GM21515 (cell line): Measurements from ENCODE around the gene TEX10.
"Not testable (repeated sequence)": the region's sequence is repeated elsewhere in the genome, so short reads cannot be mapped to it uniquely, and the experiment has no call there.

Source experiments
- ATAC-seq: cut with Tn5 transposase; IDR thresholded peaks from one replicate; pipeline ENCODE4 v1.9.1; 2021; ENCODE audit not compliant: unreplicated experiment

The TEX10 gene

DNA sequence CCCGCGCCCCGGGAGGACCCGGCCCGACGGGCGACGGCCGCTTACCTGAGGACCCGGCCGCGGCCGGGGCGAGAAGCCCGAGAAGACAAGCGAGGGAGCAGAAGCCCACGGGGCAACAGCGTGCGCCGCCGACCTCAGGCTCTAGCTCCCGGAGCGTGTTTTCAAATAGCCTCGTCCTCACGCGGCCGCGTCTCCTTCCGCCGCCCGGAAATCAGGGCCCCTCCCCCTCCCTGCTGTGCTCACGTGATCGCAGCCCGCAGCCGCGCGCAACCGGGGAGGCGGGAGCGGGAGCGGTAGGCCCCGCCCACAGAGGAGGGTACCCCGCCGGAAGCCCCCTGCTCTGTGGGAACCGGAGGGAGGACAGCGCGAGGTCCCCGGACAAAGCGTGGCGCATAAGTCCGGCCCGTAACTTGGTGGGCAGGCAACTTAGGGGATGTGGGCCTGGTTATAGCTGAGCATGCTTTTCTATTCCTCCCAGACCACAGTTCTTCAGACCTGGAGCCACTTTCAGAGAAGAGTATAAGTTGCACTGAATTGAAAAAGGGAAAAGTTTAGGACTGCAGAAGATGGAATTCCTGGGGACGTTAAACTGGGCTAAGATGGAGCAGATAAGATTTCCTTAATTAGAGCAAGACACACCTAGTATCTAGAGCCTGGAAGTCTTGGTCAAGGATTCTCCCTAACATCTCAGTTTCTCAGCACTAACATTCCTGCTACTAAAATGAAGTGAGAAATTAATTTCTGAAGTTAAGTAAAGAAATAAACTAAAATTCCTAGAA, at the start of gene TEX10:
TSS of gene TEX10 (minus strand) at position 216 of the 779 bp plus-strand sequence. CDS start 3,579 bp downstream, outside the sequence.
- ATAC-seq: peak; percentile 84

DNA sequence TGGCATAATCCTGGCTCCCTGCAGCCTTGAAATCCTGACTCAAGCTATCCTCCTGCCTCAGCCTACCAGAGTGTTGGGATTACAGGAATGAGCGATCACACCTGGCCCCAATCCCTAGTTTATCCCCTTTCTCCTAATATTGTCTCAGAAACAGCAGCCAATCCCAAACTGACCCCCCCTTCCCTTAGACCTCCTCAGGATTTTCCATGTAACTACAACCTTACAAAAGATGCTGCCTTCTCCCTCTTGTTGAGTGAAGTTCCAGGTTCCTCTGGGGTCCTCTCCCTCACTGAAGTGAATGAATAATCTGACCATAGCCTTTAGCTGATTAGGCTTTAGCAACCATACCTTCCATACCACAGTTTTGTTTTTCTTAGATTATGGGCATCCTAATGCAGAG, 48.3 kb upstream of the TEX10 start:
- ATAC-seq: no peak

DNA sequence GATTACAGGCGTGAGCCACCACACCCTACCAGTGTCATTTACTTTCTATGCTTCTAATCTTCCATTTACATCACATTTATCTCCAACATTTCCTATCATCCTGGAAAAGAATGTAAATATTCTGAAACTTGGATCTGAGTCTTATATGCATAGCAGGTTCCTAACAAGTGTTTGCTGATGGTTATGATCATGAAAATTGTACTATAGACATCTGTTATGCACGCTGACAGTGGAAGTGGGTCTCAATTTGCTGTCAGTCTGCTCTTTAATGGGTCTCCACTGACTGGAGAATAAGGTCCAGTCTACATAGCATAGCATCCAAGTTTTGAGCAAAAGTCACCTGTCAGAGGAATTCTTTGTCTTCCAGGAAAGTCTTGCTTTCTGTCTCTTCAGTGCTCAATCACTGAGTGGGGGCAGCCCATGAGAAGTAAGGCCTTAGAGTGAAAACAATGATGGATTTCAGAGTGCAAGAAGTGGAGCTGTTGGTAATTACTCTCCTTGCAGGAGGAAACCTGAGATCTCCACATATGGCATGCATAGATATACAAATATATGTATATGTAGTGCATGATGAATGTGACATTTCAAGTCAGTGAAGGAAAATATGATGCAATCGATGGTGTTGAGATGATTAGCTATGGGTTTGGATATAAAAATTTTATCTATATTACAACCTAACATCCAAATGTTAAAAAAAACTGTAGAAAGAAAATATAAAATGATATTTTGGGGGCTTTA, 45.0 kb upstream of the TEX10 start:
- no peak for ATAC-seq

DNA sequence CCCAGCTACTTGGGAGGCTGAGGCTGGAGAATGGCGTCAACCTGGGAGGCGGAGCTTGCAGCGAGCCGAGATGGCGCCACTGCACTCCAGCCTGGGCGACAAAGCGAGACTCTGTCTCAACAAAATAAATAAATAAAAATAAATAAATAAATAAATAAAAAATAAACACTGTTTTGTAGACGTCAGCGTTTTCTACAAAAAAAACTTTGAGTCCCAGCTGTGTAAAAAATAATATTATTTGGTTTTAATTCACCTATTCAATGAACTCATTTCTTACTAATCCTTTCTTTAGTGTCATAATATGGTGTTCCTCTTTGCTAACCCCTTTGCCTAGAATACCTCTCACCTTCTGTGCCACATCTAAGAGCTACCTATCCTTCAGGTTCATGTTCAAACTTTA, 44.0 kb upstream of the TEX10 start:
- ATAC-seq: no peak

DNA sequence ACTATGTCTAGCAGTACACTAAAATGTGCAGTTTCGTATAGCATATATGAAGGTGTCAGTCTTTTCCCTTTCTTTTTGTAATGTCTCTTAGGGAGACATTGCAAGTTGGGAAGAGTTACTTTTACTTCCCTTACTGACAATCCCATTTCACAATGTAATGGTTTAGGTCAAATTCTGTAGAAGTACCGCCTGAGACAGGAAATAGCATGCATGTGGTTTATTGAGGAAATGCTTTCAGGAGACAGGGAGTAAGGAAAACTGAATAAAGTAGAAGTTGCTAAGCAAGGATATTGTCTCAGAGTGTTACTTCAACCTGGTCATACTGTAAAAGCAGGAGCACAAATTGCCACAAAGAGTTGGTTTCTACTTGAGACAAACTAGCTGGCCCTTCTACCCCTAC, 42.1 kb upstream of the TEX10 start:
- ATAC-seq: no peak

DNA sequence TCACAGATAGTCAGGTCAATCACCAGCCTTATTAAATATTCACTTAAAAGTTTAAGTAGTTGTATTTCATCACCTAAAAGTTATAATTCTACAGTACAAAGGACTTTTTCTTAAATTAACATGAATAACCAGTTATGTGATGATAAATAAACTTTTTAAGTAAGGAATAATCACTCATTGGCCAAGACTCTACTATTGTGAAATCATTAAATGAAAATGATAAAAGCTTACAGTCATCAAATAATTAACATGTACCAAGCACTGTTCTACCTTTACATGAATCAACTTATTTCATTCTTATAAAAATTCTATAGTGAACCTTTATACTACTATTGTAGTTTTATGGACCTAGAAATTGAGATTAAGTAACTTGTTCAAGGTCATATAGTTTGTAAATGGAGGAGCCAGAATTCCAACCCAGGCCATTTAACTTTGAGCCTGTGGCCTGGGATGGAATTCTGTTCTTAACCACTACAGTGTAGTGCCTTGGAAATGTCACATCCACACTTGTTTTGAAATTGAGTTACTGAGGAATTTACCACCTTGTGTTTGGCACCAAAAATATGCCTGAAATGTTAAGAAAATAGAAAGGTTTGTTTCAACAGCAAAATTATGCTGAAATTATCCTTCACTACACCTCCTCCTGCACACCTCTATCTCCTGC, 41.4 kb upstream of the TEX10 start:
- ATAC-seq: no peak

DNA sequence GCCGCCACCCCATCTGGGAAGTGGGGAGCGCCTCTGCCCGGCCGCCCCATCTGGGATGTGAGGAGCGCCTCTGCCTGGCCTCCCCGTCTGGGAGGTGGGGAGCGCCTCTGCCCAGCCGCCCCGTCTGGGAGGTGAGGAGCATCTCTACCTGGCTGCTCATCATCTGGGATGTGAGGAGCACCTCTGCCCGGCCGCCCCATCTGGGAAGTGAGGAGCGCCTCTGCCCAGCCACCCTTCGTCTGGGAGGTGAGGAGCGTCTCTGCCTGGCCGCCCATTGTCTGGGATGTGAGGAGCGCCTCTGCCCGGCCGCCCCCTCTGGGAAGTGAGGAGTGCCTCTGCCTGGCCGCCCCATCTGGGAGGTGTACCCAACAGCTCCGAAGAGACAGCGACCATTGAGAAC, 40.2 kb upstream of the TEX10 start:
- ATAC-seq: not testable (repeated sequence)

DNA sequence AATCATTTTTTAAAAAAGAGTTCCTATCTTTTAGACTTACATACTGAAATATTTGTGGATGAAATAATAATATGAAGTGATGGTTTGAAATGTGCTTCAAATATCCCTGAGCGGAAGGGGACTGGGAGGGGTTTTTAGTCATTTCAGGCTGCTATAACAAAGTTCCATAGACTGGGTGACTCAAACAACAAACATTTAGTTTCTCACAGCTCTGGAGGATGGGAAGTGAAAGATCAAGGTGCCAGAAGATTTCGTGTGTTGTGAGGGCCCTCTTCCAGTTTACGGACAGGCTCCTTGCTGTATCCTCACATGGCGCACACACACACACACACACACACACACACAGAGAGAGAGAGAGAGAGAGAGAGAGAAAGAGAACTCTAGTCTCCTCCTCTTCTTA, 27.1 kb upstream of the TEX10 start:
- no peak for ATAC-seq

DNA sequence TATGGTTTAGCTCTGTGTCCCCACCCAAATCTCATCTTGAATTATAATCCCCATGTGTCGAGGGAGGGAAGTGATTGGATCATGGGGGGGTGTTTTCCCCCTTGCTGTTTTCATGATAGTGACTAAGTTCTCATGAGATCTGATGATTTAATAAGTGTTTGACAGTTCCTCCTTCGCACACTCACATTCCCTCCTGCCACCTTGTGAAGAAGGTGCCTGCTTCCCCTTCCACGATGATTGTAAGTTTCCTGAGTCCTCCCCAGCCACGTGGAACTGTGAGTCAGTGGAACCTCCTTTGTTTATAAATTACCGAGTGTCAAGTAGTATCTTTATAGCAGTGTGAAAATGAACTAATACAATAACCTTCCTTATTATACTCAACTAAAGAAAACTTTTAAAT, 24.3 kb upstream of the TEX10 start:
- ATAC-seq: no peak

DNA sequence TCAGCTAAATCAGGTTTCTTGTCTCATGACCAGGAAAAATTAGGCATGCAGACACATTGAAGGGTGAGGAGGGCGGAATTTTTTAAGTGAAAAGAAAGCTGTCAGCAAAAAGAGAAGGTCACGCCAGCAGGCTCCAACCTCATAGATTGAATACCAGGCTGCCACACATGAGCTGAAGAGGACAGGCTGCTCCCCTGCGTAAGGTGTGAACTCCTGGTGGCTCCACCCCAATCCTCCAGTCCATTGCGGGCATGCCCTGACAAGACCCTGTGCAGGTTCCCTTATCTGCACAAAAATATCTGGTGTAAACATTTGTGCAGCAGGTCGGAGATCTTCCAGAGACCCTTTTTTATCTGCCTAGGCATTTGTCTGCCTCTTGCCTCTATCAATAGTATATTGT, 22.9 kb upstream of the TEX10 start:
- no peak for ATAC-seq

DNA sequence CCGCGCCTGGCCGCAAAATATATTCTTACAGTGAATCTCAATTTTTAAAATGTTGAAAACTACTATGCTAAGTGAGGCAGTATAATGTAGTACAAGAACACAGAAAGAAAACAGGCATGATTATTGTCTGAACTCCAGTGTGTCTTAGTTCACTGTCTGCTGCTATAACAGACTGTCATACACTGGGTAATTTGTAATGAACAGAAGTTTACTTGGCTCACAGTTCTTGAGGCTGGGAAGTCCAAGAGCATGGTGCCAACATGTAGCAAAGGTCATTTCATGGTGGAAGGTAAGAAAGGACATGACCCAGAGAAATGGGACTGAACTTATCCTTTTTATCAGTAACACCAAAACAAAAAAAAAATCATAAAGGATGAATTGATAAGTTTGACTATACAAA, 19.9 kb upstream of the TEX10 start:
- ATAC-seq: no peak

DNA sequence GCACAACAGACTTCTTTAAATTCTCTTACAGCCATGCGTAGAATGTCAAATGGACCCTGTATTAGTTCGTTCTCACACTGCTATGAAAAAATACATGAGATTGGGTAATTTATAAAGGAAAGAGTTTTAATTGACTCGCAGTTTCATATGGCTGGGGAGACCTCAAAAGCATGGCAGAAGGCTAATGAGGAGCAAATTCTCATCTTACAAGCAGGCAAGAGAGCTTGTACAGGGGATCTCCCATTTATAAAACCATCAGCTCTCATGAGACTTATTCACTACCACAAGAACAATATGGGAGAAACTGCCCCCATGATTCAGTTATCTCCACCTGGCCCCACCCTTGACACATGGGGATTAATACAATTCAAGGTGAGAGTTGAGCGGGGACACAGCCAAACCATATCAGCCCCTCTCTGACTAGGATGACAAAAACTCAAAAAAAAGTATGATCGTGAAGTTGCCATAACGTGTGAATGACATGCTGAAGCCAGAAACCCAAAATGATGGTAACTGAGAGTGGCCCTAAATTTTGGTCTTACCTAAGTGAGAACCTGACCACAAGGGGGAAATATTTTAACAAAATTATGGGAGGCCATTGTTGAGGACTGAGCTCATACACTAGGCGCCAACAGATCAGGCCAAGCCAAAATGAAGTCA, 17.5 kb upstream of the TEX10 start:
- ATAC-seq: no peak

DNA sequence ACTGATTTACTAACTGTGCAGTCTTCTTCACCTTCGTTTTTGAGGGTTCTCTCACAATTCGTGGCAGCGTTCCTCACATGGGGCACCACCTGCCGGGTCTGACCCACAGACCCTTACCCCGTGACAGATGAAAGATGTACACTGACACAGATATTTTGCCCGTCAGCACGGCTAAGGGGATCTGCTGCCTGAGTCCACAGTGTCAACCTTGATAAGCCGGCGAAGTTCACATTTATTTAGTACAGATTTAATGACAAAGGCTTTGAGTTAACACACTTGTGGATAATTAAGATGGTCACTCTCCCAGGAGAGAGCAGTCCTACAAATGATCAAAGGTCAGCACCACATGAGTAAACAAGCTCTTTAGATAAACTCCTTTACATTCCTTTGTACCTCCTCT, 15.9 kb upstream of the TEX10 start:
- ATAC-seq: no peak

DNA sequence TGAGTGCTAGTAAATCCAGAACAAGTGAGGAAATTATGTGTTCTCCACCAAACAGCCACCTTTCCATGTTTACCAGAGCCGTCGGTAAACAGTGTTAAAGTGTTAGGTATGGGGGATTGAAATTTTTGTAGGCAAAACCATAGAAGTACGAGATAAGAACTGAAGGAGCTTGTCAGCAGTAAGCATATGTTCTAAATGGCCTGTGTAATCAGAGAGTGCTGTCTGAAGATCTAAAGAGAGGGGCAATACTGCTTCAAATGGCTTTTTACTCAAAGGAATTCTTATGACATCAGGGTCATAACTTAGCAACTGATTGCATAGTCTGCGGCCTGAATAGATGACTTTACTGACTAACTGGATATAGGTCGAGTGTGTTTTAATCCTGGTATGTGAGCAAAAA, 13.4 kb upstream of the TEX10 start:
- no peak for ATAC-seq

DNA sequence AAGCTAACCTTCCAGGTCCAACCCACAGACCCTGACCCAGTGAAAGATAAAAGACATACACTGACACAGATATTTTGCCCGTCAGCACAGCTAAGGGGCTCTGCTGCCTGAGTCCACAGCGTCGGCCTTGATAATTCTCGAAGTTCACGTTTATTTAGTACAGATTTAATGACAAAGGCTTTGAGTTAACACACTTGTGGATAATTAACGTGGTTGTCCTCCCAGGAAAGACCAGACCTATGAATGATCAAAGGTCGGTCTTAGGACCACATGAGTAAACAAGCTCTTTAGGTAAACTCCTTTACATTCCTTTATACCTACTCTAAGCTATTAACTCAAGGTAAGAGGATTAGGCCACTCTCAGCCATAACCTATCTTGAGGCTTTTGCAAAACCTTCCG, 11.3 kb upstream of the TEX10 start:
- ATAC-seq: no peak

DNA sequence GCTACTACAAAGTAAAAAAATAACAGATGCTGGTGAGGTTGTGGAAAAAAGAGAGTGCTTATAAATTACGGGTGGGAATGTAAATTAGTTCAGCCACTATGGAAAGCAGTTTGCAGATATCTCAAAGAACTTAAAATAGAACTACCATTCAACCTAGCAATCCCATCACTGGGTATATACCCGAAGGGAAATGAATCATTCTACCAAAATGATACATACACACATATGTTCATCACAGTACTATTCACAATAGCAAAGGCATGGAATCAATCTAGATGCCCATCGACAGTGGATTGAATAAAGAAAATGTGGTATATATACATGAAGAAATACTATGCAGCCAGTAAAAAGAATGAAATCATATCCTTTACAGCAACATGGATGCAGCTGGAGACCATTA, 6.3 kb upstream of the TEX10 start:
- ATAC-seq: no peak

DNA sequence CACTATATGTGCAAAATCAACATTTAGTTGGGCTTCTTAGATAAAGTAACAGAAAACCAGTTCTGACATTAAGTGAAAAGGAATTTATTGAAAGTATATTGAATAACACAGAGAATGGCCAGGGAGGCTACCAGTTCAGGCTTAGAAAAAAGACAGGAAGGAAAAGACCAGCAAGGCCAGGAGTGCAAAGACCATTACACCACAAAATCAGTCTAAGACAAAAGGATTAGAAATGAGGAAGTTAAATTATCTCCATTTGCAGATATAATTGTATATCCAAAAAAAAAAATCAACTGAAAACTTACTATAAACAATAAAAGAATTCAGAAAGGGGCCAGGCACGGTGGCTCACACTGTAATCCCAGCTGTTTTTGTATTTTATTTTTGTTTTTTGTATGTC, 4.8 kb upstream of the TEX10 start:
- no peak for ATAC-seq

DNA sequence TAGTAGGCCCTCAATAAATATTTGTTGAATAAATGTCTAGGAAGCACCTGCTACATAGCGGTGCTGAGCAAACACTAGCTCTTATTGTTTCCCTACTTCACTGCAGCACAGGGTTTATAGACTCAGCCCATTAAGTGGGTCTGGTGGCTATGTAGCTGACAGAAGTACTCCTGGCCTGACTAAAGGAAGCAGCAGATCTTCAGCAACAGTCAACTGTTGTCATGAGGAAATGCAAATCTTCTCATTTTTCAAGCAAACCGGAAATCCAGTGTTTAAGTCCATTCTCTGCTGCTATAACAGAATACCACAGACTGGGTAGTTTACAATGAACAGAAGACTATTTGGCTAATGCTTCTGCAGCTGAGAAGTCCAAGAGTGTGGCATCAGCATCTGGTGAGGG, 2.8 kb upstream of the TEX10 start:
- ATAC-seq: no peak

DNA sequence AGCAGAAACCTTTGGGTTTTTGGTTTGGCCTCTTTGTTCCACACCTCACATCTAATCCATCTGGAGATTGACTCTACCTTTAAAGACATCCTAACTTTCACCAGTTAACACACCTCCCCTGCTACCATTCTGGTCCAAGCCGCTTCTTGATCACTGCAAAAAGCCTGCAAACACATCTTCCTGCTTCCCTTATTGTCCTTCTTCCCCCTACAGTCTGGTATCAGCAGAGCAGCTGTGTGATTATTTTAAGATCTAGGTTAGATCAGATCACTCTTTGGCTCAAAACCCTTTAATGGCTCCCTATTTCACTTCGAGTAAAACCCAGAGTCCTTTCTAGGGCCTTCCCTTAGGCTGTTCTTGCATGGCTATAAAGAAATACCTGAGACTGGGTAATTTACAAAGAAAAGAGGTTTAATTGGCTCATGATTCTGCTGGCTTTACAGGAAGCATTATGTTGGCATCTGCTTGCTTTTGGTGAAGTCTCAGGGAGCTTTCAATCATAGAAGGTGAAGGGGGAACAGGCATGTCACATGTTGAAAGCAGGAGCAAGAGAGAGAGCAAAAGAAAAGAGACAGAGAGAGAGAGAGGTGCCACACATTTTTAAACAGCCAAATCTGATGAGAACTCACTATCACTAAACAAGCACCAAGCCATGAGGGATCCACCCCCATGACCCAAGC, 1.5 kb upstream of the TEX10 start:
- ATAC-seq: no peak

DNA sequence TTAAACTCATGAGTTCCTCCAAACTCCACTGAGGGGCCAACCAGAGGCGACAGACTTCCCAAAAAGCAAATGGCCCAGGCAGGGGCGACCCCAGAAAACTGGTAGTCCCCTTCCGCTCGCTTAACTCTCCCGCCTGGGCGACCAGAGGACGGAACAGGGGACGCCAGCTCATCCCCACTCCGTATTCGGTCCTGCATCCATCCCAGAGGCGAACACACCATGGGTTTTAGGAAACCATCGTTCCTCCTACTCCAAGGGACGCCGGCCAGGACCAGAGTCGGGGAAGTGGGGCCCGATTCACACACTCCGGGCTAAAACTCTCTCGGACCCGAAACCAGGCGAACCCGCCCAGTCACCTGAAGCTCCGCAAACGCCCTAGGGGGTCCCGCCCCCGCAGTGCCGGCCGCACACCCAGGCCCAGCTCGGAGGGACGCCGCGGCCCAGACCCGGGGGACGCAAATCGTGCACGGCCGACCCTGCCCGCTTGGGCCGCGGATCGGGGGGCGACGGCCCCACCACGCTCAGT, 478 bp downstream of the TEX10 start:
- peak; percentile 39 for ATAC-seq

DNA sequence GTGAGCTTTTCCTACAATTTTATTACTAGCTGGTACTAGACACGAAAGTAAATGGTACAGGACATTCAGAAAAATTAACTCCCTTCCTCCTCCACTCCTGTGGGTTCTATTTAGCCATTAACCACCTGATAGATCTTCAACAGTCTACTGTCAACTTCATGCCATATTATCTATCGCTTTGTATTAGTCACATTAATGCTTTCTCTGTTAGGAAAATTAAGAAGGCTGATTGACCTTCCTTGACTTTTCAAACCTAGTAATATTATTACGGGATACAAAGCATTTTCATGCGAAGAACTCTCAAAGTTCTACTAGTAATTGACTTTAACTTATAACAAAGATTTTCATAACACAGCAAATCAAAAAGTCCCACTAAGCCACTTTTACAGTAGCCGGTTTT, 1.2 kb downstream of the TEX10 start:
- ATAC-seq: no peak
